ENCODE results near the gene WDR90. TPM values are rescaled to one million over a fixed set of nuclear protein-coding genes. Genes with fewer than 3 reads are reported as not detected.

WDR90 gene
- polyA plus RNA-seq, 1 donor from 2014 or later = 32.1 TPM

DNA sequence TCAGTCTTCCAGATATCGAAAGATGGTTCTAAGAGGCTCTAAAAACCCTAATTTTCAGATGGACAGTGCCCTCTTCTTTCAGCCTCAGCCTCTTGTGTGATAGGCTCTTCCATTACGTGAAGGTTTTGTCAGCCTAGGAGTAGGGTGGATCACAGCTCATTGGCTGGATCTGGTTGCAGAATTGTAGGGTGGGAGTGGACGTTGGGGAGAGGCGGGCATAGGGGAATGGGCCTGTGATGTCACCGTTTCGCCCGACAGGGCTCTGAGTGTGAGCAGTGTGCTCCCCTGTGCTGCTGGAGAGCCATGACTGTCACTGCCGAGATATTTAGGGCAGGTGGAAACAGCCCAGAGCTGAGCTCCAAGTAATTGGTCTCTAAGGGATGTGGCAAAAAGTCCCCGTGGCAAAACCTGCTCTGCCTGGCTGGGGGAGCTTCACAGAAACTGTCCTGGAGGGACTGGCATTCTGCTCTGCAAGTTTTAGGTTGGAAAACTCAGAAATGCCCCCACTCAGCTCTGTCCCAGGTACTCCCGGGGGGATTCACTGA is 24.6 kb upstream of the WDR90 start:
- Histone ChIP-seq H3K4me3 (ENCODE audit: low read length) (no peak overlapping the region), H2AFZ (ENCODE audit: low read depth, low read length) (no peak overlapping the region), H3K79me2 (replicated peaks; ENCODE audit: insufficient read depth, low read length) (no peaks in the 10 kb centered on the region), H3K27ac (ENCODE audit: low read length) (no peak overlapping the region), H3K9me2 (ENCODE audit: insufficient read depth, low read length) (no peaks in the 10 kb centered on the region), H3F3A (ENCODE audit: insufficient read depth, low read length, poor library complexity, severe bottlenecking) (no peaks in the 10 kb centered on the region), H3K36me3 (ENCODE audit: insufficient read depth, low read length) (no peaks in the 10 kb centered on the region), H3K4me2 (ENCODE audit: low read length) (no peak overlapping the region), H4K20me1 (ENCODE audit: insufficient read depth) (no peaks in the 10 kb centered on the region), H3K27me3 (ENCODE audit: insufficient read depth, low read depth, low read length) (no peaks in the 10 kb centered on the region), H3K9me3 (ENCODE audit: low read length) (no peaks in the 10 kb centered on the region), H3K9ac (ENCODE audit: low read length) (no peak overlapping the region)
- TF ChIP-seq EP300 (conservative IDR thresholded peaks at IDR 0.05; ENCODE audit: poor library complexity, severe bottlenecking) (no peak), EZH2 (IDR thresholded peaks at IDR 0.05; ENCODE audit: borderline replicate concordance, insufficient read depth, low read length, poor library complexity, severe bottlenecking) (no peak), RAD21 (conservative IDR thresholded peaks at IDR 0.05) (no peak), CTCF (IDR thresholded peaks at IDR 0.05; ENCODE audit: poor library complexity, severe bottlenecking) (no peak), POLR2AphosphoS5 (IDR thresholded peaks at IDR 0.05) (no peak), SMC3 (conservative IDR thresholded peaks at IDR 0.05; ENCODE audit: poor library complexity) (no peak), TAF1 (IDR thresholded peaks at IDR 0.05; ENCODE audit: low read depth) (no peak), MXI1 (conservative IDR thresholded peaks at IDR 0.05; ENCODE audit: poor library complexity, severe bottlenecking) (no peak)
- TF ChIP-seq, protein P1, sequence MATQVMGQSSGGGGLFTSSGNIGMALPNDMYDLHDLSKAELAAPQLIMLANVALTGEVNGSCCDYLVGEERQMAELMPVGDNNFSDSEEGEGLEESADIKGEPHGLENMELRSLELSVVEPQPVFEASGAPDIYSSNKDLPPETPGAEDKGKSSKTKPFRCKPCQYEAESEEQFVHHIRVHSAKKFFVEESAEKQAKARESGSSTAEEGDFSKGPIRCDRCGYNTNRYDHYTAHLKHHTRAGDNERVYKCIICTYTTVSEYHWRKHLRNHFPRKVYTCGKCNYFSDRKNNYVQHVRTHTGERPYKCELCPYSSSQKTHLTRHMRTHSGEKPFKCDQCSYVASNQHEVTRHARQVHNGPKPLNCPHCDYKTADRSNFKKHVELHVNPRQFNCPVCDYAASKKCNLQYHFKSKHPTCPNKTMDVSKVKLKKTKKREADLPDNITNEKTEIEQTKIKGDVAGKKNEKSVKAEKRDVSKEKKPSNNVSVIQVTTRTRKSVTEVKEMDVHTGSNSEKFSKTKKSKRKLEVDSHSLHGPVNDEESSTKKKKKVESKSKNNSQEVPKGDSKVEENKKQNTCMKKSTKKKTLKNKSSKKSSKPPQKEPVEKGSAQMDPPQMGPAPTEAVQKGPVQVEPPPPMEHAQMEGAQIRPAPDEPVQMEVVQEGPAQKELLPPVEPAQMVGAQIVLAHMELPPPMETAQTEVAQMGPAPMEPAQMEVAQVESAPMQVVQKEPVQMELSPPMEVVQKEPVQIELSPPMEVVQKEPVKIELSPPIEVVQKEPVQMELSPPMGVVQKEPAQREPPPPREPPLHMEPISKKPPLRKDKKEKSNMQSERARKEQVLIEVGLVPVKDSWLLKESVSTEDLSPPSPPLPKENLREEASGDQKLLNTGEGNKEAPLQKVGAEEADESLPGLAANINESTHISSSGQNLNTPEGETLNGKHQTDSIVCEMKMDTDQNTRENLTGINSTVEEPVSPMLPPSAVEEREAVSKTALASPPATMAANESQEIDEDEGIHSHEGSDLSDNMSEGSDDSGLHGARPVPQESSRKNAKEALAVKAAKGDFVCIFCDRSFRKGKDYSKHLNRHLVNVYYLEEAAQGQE (IDR thresholded peaks at IDR 0.05; ENCODE audit: borderline replicate concordance) = no peak

DNA sequence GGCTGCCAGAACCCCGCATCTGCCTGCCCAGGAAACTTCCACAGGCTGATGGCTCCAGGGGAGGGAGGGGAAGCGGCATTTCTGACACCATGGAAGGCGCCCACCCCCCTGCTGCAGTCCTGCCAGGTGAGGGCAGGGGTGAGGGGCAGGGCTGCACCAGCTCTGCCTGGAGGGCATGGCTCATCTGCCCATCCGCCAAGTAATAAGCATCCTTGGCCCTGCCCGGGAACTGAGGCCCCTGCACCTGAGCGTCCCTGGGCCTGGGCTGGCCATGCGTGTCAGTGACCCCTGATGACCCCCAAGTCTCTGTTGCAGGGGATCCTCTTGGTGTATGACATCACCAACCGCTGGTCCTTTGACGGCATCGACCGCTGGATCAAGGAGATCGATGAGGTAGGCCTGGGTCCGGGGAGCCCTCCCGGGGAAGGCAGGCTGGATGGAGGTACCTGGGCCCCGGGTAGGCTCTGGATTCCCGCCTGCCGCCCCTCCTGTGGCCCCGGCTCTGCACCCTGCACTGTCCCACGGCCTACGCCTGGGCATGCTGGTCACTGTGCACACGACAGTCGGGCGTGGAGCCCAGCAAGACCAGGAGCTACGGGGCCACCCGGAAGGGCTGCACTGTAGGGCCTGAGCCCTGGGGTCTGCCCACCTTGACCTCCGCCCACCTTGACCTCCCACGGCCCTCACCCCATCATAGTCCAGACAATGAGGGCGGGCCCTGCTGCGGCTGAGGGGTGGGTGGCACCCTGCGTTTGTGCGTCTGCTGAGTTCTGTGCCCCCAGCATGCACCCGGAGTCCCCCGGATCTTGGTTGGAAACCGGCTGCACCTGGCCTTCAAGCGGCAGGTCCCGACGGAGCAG is 23.8 kb upstream of the WDR90 start:
- Histone ChIP-seq H3K9ac (ENCODE audit: low read length) (no peak overlapping the region), H3K27me3 (ENCODE audit: insufficient read depth, low read depth, low read length) (no peaks in the 10 kb centered on the region), H4K20me1 (ENCODE audit: insufficient read depth) (no peaks in the 10 kb centered on the region), H3K36me3 (ENCODE audit: insufficient read depth, low read length) (no peaks in the 10 kb centered on the region), H3K4me2 (ENCODE audit: low read length) (no peak overlapping the region), H2AFZ (ENCODE audit: low read depth, low read length) (no peak overlapping the region), H3K79me2 (replicated peaks; ENCODE audit: insufficient read depth, low read length) (no peaks in the 10 kb centered on the region), H3K9me3 (ENCODE audit: low read length) (no peaks in the 10 kb centered on the region), H3K4me3 (ENCODE audit: low read length) (no peak overlapping the region), H3K9me2 (ENCODE audit: insufficient read depth, low read length) (no peaks in the 10 kb centered on the region), H3K27ac (ENCODE audit: low read length) (no peak overlapping the region), H3F3A (ENCODE audit: insufficient read depth, low read length, poor library complexity, severe bottlenecking) (no peaks in the 10 kb centered on the region)
- TF ChIP-seq POLR2AphosphoS5 (IDR thresholded peaks at IDR 0.05) (no peak), MXI1 (conservative IDR thresholded peaks at IDR 0.05; ENCODE audit: poor library complexity, severe bottlenecking) (no peak), EP300 (conservative IDR thresholded peaks at IDR 0.05; ENCODE audit: poor library complexity, severe bottlenecking) (no peak), TAF1 (IDR thresholded peaks at IDR 0.05; ENCODE audit: low read depth) (no peak), SMC3 (conservative IDR thresholded peaks at IDR 0.05; ENCODE audit: poor library complexity) (no peak), EZH2 (IDR thresholded peaks at IDR 0.05; ENCODE audit: borderline replicate concordance, insufficient read depth, low read length, poor library complexity, severe bottlenecking) (no peak), CTCF (IDR thresholded peaks at IDR 0.05; ENCODE audit: poor library complexity, severe bottlenecking) (no peak), RAD21 (conservative IDR thresholded peaks at IDR 0.05) (no peak)
- TF ChIP-seq, protein P1 (IDR thresholded peaks at IDR 0.05; ENCODE audit: borderline replicate concordance) = no peak

Data from neural cell (in vitro differentiated cells).